Colonic mucosa (tissue), 4 donors: Measurements from ENCODE around the gene GPR135. TPM values are rescaled to one million over a fixed set of nuclear protein-coding genes. Genes with fewer than 3 reads are reported as not detected.

Experiments used
- DNase-seq: peaks from one replicate; pipeline ENCODE4 v3.0.0-alpha.2; 2020
- H3K27ac ChIP-seq: fragments of 200-600 bp; one replicate; pipeline ENCODE4 v1.8.0; 2021
- H3K27me3 ChIP-seq: fragments of 200-600 bp; one replicate; pipeline ENCODE4 v1.8.0; 2021
- H3K36me3 ChIP-seq: fragments of 200-600 bp; one replicate; pipeline ENCODE4 v1.8.0; 2021
- H3K4me1 ChIP-seq: fragments of 200-600 bp; one replicate; pipeline ENCODE4 v1.8.0; 2021; ENCODE audit warnings: mild to moderate bottlenecking
- H3K4me3 ChIP-seq: fragments of 200-600 bp; one replicate; pipeline ENCODE4 v1.8.0; 2021
- H3K9ac ChIP-seq, 2 donors: one replicate each; pipeline ENCODE4 v1.7.0; 2013; ENCODE audit warnings: control low read depth in 2 of 2, low read depth in 2 of 2, low read length in 2 of 2
- H3K9me3 ChIP-seq: fragments of 200-600 bp; one replicate; pipeline ENCODE4 v1.8.0; 2021
- CTCF ChIP-seq: fragments of 200-600 bp; IDR thresholded peaks from one replicate; pipeline ENCODE4 v1.8.0; 2022; ENCODE audit warnings: antibody characterized with exemption, mild to moderate bottlenecking
- intact Hi-C: fragments of 100-400 bp; cut with DNase I; formaldehyde crosslinking; loops from one replicate; pipeline ENCODE4 v1.14.1; 2022
- total RNA-seq, 2 donors: library from RNA; stranded (reverse); fragmentation: NEBNext Ultra II Directional in 1 of 2; extraction: Animal tissue kit (Norgen Biotek cat#: 25700) in 1 of 2; gene quantifications; one replicate each; pipeline ENCODE4 v1.2.1, GENCODE V29; 2021
- donor health status: healthy.
- donor health status: DM: no; HTN: no; CAD: no.
- donor health status: DM: no; HTN: no; CAD: no.

The GPR135 gene
- total RNA-seq, 2 donors from 2014 or later: 0.61 to 1.4 TPM

DNA sequence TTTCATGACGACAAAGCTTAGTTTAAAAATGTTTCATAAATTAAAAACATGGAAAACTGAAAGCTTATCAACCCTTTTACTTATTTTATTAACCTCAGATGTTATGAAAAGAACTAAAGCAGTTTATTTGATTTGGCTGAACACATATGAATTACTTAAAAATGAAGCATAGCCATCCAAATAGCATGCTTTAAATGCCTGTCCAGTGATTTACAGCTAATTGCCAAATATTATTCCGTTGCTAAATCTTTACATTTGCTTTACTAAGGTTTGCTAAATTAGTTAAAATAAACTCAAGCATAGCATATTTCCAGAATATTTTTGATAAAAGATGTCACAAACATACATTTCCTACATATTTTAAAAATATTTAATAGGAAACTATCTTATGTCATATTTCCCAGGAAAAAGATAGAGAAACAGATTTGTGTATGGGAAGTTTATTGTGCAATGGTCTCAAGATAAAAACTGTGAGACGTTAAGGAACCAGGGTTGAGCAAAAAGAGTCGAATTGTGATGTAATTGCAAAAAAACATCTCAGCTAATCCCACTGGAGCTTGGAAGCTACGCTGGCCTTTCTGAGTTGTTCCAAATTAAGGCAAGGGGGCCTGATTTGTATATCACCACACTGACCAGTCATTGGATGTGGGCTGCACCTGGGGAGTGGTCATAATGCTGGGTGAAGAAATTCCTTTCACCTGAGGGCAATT lies 25.8 kb downstream of the GPR135 start:
- TF ChIP-seq CTCF: no peak
- Histone ChIP-seq H3K27ac (no peak overlapping the region), H3K36me3 (no peaks in the 10 kb centered on the region), H3K4me3 (no peak overlapping the region), H3K27me3 (no peaks in the 10 kb centered on the region), H3K9me3 (no peaks in the 10 kb centered on the region), H3K4me1 (no peaks in the 10 kb centered on the region), H3K9ac (no peak overlapping the region)
- no peak for DNase-seq
- intact Hi-C loops: no loop called here

GRCh38 chr14:59438195-59438647 lies 27.0 kb downstream of the GPR135 start:
- H3K9ac ChIP-seq: no peak overlapping the region
- H3K4me1 ChIP-seq: no peaks in the 10 kb centered on the region
- no peaks in the 10 kb centered on the region for H3K27me3 ChIP-seq
- no peak for TF ChIP-seq CTCF
- intact Hi-C loops: no loop called here
- H3K9me3 ChIP-seq: no peaks in the 10 kb centered on the region
- H3K4me3 ChIP-seq: no peak overlapping the region
- H3K27ac ChIP-seq: no peak overlapping the region
- no peaks in the 10 kb centered on the region for H3K36me3 ChIP-seq
- no peak for DNase-seq

DNA sequence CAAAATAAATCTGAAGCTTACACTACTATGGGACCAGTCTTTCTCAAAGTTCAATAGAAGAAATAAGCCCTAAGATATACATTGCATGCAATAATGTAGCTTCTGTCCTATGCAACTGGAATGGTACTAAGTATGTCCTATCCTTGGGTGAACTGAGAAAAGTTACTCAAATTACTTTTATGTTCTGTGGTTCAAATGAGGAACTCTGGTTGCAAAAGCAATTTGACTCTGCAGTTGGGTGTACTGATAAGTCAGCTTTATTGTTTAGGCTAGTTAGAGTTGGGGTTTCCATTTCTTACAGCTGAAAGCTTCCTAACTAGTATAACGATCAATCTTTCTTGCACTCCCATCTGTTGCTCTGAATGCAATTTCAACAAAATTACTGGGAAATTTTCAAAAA lies 29.2 kb downstream of the GPR135 start:
- no peak for DNase-seq
- intact Hi-C loops: no loop called here
- Histone ChIP-seq H3K9me3 (no peaks in the 10 kb centered on the region), H3K4me1 (no peaks in the 10 kb centered on the region), H3K4me3 (no peak overlapping the region), H3K9ac (no peak overlapping the region), H3K36me3 (no peaks in the 10 kb centered on the region), H3K27ac (no peak overlapping the region), H3K27me3 (no peaks in the 10 kb centered on the region)
- no peak for TF ChIP-seq CTCF

DNA sequence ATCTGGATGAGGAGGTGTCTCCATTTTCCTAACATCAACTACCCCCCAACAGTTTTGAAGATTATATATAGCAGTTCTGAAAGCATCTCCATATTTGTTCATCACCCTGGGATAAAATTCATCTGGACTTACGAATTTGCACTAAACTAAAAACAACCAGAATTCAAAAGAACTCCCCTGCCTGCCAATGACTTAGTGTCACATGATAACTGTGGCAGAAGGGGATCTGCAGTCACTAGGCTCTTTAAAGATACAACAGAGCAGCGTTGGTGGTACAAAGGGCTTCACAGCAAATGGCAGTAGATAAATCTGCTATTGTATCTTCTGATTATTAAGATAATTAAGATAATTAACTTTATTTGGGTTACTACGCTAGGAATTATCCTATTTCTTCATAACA lies 30.1 kb downstream of the GPR135 start:
- Histone ChIP-seq H3K9me3 (no peaks in the 10 kb centered on the region), H3K27me3 (no peaks in the 10 kb centered on the region), H3K36me3 (no peaks in the 10 kb centered on the region), H3K27ac (no peak overlapping the region), H3K9ac (no peak overlapping the region), H3K4me3 (no peak overlapping the region), H3K4me1 (no peaks in the 10 kb centered on the region)
- intact Hi-C loops: no loop called here
- DNase-seq: no peak
- no peak for TF ChIP-seq CTCF

DNA sequence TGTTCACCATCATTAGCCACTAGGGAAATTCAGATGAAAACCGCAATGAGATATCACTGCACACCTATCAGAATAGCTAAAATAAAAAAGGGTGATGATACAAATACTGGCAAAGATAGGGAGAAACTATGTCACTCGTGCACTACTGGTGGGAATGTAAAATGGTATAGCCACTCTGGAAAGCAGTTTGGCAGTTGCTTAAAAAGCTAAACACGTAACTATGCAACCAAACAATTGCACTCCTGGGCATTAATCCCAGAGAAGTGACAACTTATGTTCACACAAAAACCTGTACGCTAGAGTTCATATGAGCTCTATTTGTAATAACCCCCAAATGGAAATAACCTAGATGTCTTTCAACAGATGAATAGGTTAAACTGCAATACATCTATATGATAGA lies 35.4 kb downstream of the GPR135 start:
- no peaks in the 10 kb centered on the region for H3K36me3 ChIP-seq
- DNase-seq: no peak
- no peak overlapping the region for H3K9ac ChIP-seq
- H3K27ac ChIP-seq: no peak overlapping the region
- no peaks in the 10 kb centered on the region for H3K4me1 ChIP-seq
- no peaks in the 10 kb centered on the region for H3K9me3 ChIP-seq
- no peak overlapping the region for H3K4me3 ChIP-seq
- no peaks in the 10 kb centered on the region for H3K27me3 ChIP-seq
- intact Hi-C loops: no loop called here
- no peak for TF ChIP-seq CTCF
